Caco-2 (cell line): Measurements from ENCODE around the gene GREB1. TPM values are rescaled to one million over a fixed set of nuclear protein-coding genes. Genes with fewer than 3 reads are reported as not detected.

ENCODE experiments used
- BruUV-seq: library from RNA; stranded (reverse); fragments of 400-500 nt; replicated peaks from 2 replicates; lab custom pipeline; 2021; lab: Mats Ljungman, UMichigan
- CTCF ChIA-PET: fragments of 300-600 bp; sonication (Branson Sonifier 250); formaldehyde crosslinking; loops from one replicate; lab custom pipeline; 2022; ENCODE audit warnings: antibody characterized with exemption; lab: Charles Lee
- POLR2A ChIA-PET: fragments of 300-600 bp; sonication (Branson Sonifier 250); formaldehyde crosslinking; loops from one replicate; lab custom pipeline; 2022; ENCODE audit warnings: antibody characterized with exemption; lab: Charles Lee
- DNase-seq, 2 experiments: peaks; one replicate each; pipeline versions ENCODE4 v3.0.0 to v3.0.0-alpha.2; 2020 to 2022
- H3K27me3 ChIP-seq: replicated peaks from 2 replicates; pipeline ENCODE4 v1.6.0; 2011; ENCODE audit warnings: low read length; ENCODE audit not compliant: control insufficient read depth, insufficient read depth
- H3K36me3 ChIP-seq: 2 replicates; pipeline ENCODE4 v1.5.1; 2011; ENCODE audit warnings: low read length; ENCODE audit not compliant: control insufficient read depth, insufficient read depth
- H3K4me1 ChIP-seq: fragments of 250-450 bp; sonication (Bioruptor Pico); 2 replicates; pipeline ENCODE4 v1.5.1; 2020; ENCODE audit warnings: mild to moderate bottlenecking
- H3K4me3 ChIP-seq: 2 replicates; pipeline ENCODE4 v1.5.1; 2011; ENCODE audit warnings: low read depth, mild to moderate bottlenecking, control low read depth, low read length
- H3K9me3 ChIP-seq: fragments of 250-450 bp; sonication (Bioruptor Pico); 2 replicates; pipeline ENCODE4 v1.5.1; 2020; ENCODE audit warnings: mild to moderate bottlenecking, moderate library complexity
- H3K27ac Mint-ChIP-seq: one replicate; pipeline ENCODE4 v1.8.0; 2022; ENCODE audit warnings: mixed read lengths; ENCODE audit not compliant: unreplicated experiment
- H3K27me3 Mint-ChIP-seq: one replicate; pipeline ENCODE4 v1.8.0; 2022; ENCODE audit warnings: mixed read lengths; ENCODE audit not compliant: insufficient read depth, unreplicated experiment
- H3K36me3 Mint-ChIP-seq: one replicate; pipeline ENCODE4 v1.8.0; 2022; ENCODE audit warnings: mild to moderate bottlenecking, mixed read lengths; ENCODE audit not compliant: insufficient read depth, unreplicated experiment
- H3K4me1 Mint-ChIP-seq: one replicate; pipeline ENCODE4 v1.8.0; 2022; ENCODE audit warnings: low read depth, mixed read lengths; ENCODE audit not compliant: unreplicated experiment
- H3K4me3 Mint-ChIP-seq: one replicate; pipeline ENCODE4 v1.8.0; 2022; ENCODE audit warnings: mild to moderate bottlenecking, moderate library complexity, mixed read lengths; ENCODE audit not compliant: unreplicated experiment
- H3K9me3 Mint-ChIP-seq: one replicate; pipeline ENCODE4 v1.8.0; 2022; ENCODE audit warnings: mixed read lengths; ENCODE audit not compliant: unreplicated experiment
- intact Hi-C: fragments of 100-400 bp; cut with micrococcal nuclease; formaldehyde crosslinking; loops from one replicate; pipeline ENCODE4 v1.10.0; 2022; ENCODE audit not compliant: unreplicated experiment
- total RNA-seq: library from RNA; stranded (reverse); gene quantifications from 2 replicates; pipeline ENCODE4 v1.2.3, GENCODE V29; 2022
- TF ChIP-seq, protein P1 (sequence below), 2 experiments: fragments of 200-600 bp in 1 of 2; IDR thresholded peaks; 1 replicate in 1 of 2; 2 replicates in 1 of 2; pipeline versions ENCODE4 v1.5.1 to v1.8.0; 2011 to 2022; ENCODE audit warnings: antibody characterized with exemption in 1 of 2, control low read depth in 1 of 2, inconsistent platforms in 1 of 2, low read depth in 1 of 2, low read length in 1 of 2, mild to moderate bottlenecking in 1 of 2, moderate library complexity in 1 of 2; ENCODE audit not compliant: insufficient read depth in 1 of 2, severe bottlenecking in 1 of 2, unreplicated experiment in 1 of 2

The GREB1 gene
- total RNA-seq, 1 experiment from 2014 or later, result 2.4 TPM

GRCh38 chr2:11681722-11682589, 148.1 kb downstream of the GREB1 start:
- peak; percentile 73 to 81 for DNase-seq
- H3K4me3 ChIP-seq, result no peak overlapping the region
- ChIA-PET CTCF (interaction anchor here (0.5 to 1.1 kb wide), 5 partner anchors 17 to 280 kb away, joined by 3 to 5 read pairs (median 3); no protein-coding TSS in a partner anchor), POLR2A (no interaction called here)
- peaks cover 10% of the 10 kb centered on the region for H3K27me3 Mint-ChIP-seq
- no peak overlapping the region for H3K4me3 Mint-ChIP-seq
- H3K4me1 ChIP-seq, result no peaks in the 10 kb centered on the region
- peaks cover 5% of the 10 kb centered on the region for H3K36me3 Mint-ChIP-seq
- BruUV-seq, result no TSS peak
- H3K27me3 ChIP-seq, result no peaks in the 10 kb centered on the region
- H3K36me3 ChIP-seq, result no peaks in the 10 kb centered on the region
- intact Hi-C loops, result loop anchor here (1.0 to 2.0 kb wide), 4 partner anchors 39 to 263 kb away; no protein-coding TSS in a partner anchor
- TF ChIP-seq, protein P1, sequence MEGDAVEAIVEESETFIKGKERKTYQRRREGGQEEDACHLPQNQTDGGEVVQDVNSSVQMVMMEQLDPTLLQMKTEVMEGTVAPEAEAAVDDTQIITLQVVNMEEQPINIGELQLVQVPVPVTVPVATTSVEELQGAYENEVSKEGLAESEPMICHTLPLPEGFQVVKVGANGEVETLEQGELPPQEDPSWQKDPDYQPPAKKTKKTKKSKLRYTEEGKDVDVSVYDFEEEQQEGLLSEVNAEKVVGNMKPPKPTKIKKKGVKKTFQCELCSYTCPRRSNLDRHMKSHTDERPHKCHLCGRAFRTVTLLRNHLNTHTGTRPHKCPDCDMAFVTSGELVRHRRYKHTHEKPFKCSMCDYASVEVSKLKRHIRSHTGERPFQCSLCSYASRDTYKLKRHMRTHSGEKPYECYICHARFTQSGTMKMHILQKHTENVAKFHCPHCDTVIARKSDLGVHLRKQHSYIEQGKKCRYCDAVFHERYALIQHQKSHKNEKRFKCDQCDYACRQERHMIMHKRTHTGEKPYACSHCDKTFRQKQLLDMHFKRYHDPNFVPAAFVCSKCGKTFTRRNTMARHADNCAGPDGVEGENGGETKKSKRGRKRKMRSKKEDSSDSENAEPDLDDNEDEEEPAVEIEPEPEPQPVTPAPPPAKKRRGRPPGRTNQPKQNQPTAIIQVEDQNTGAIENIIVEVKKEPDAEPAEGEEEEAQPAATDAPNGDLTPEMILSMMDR (IDR thresholded peaks at IDR 0.05; ENCODE audit: insufficient read depth in 1 of 2, low read depth in 1 of 2, low read length in 1 of 2, severe bottlenecking in 1 of 2, unreplicated experiment in 1 of 2), result peak; percentile 92 to 98
- no peaks in the 10 kb centered on the region for H3K9me3 ChIP-seq
- no peaks in the 10 kb centered on the region for H3K9me3 Mint-ChIP-seq
- H3K27ac Mint-ChIP-seq, result no peak overlapping the region
- peaks cover 6% of the 10 kb centered on the region for H3K4me1 Mint-ChIP-seq

GRCh38 chr2:11682590-11682915, 148.7 kb downstream of the GREB1 start:
- peaks cover 6% of the 10 kb centered on the region for H3K4me1 Mint-ChIP-seq
- no peaks in the 10 kb centered on the region for H3K9me3 Mint-ChIP-seq
- H3K27ac Mint-ChIP-seq, result no peak overlapping the region
- intact Hi-C loops, result loop anchor here (1.0 to 2.0 kb wide), 4 partner anchors 39 to 264 kb away; no protein-coding TSS in a partner anchor
- ChIA-PET CTCF (interaction anchor here (1.0 kb wide), 1 partner anchor 93 kb away, joined by 3 read pairs; no protein-coding TSS in a partner anchor), POLR2A (no interaction called here)
- Histone ChIP-seq H3K27me3 (no peaks in the 10 kb centered on the region), H3K36me3 (no peaks in the 10 kb centered on the region), H3K4me3 (no peak overlapping the region), H3K9me3 (no peaks in the 10 kb centered on the region), H3K4me1 (no peaks in the 10 kb centered on the region)
- TF ChIP-seq, protein P1 (IDR thresholded peaks at IDR 0.05; ENCODE audit: insufficient read depth in 1 of 2, low read depth in 1 of 2, low read length in 1 of 2, severe bottlenecking in 1 of 2, unreplicated experiment in 1 of 2), result no peak
- peaks cover 5% of the 10 kb centered on the region for H3K36me3 Mint-ChIP-seq
- BruUV-seq, result no TSS peak
- peaks cover 10% of the 10 kb centered on the region for H3K27me3 Mint-ChIP-seq
- H3K4me3 Mint-ChIP-seq, result no peak overlapping the region
- DNase-seq, result no peak

GRCh38 chr2:11683476-11683875, 149.6 kb downstream of the GREB1 start:
- peaks cover 5% of the 10 kb centered on the region for H3K36me3 Mint-ChIP-seq
- ChIA-PET POLR2A (no interaction called here), CTCF (interaction anchor here (0.6 to 0.8 kb wide), 2 partner anchors 10 to 79 kb away, joined by 3 to 4 read pairs; no protein-coding TSS in a partner anchor)
- H3K27me3 Mint-ChIP-seq, result peaks cover 10% of the 10 kb centered on the region
- intact Hi-C loops, result loop anchor here (2.0 kb wide), 1 partner anchor 265 kb away; no protein-coding TSS in a partner anchor
- no peaks in the 10 kb centered on the region for H3K36me3 ChIP-seq
- no peak for DNase-seq
- no peaks in the 10 kb centered on the region for H3K9me3 ChIP-seq
- H3K4me3 Mint-ChIP-seq, result no peak overlapping the region
- no peaks in the 10 kb centered on the region for H3K9me3 Mint-ChIP-seq
- peaks cover 6% of the 10 kb centered on the region for H3K4me1 Mint-ChIP-seq
- TF ChIP-seq, protein P1 (IDR thresholded peaks at IDR 0.05; ENCODE audit: insufficient read depth in 1 of 2, low read depth in 1 of 2, low read length in 1 of 2, severe bottlenecking in 1 of 2, unreplicated experiment in 1 of 2), result no peak
- H3K4me1 ChIP-seq, result no peaks in the 10 kb centered on the region
- no TSS peak for BruUV-seq
- no peaks in the 10 kb centered on the region for H3K27me3 ChIP-seq
- no peak overlapping the region for H3K27ac Mint-ChIP-seq
- H3K4me3 ChIP-seq, result no peak overlapping the region
